ENCODE results near the gene GHRH. TPM values are rescaled to one million over a fixed set of nuclear protein-coding genes. Genes with fewer than 3 reads are reported as not detected.

Gene GHRH
- total RNA-seq, 1 experiment from 2014 or later: not detected

DNA sequence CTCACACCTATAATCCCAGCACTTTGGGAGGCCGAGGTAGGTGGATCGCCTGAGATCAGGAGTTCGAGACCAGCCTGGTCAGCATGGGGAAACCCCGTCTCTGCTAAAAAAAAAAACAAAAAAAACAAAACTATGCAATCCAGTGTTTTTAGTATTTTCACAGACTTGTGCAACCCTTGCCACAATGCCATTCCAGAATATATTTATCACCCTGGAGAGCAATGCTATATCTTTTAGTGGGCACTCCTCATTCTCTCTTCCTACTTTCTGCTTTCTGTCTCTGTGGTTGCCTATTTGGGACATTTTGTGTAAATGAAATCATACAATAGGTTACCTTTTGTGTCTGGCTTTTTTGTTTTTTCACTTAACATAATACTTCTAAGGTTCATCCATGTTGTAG, 43.2 kb downstream of the GHRH start:
- in situ Hi-C loops (cut with HindIII; ENCODE audit: low pct_unique_long_range_greater_than_20kb, low sequenced_read_pairs) (no loop called here), intact Hi-C loops (cut with micrococcal nuclease; ENCODE audit: unreplicated experiment) (no loop called here)
- no peaks in the 10 kb centered on the region for H3K9me3 ChIP-seq (ENCODE audit: control insufficient read depth, insufficient read depth, low read depth, low read length)
- H3K36me3 ChIP-seq (ENCODE audit: control insufficient read depth, insufficient read depth, low read length): peaks cover 23% of the 10 kb centered on the region; the same call in 1 of the 2 replicates
- no peak for ATAC-seq
- DNase-seq (ENCODE audit: low read depth, low spot score): no peak
- BruUV-seq (replicated peaks): no TSS peak
- ChIA-PET CTCF (no interaction called here), POLR2A (no interaction called here)
- no peaks in the 10 kb centered on the region for H3K4me1 ChIP-seq (ENCODE audit: control insufficient read depth, insufficient read depth, low read length)
- TF ChIP-seq, protein P1, sequence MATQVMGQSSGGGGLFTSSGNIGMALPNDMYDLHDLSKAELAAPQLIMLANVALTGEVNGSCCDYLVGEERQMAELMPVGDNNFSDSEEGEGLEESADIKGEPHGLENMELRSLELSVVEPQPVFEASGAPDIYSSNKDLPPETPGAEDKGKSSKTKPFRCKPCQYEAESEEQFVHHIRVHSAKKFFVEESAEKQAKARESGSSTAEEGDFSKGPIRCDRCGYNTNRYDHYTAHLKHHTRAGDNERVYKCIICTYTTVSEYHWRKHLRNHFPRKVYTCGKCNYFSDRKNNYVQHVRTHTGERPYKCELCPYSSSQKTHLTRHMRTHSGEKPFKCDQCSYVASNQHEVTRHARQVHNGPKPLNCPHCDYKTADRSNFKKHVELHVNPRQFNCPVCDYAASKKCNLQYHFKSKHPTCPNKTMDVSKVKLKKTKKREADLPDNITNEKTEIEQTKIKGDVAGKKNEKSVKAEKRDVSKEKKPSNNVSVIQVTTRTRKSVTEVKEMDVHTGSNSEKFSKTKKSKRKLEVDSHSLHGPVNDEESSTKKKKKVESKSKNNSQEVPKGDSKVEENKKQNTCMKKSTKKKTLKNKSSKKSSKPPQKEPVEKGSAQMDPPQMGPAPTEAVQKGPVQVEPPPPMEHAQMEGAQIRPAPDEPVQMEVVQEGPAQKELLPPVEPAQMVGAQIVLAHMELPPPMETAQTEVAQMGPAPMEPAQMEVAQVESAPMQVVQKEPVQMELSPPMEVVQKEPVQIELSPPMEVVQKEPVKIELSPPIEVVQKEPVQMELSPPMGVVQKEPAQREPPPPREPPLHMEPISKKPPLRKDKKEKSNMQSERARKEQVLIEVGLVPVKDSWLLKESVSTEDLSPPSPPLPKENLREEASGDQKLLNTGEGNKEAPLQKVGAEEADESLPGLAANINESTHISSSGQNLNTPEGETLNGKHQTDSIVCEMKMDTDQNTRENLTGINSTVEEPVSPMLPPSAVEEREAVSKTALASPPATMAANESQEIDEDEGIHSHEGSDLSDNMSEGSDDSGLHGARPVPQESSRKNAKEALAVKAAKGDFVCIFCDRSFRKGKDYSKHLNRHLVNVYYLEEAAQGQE (IDR thresholded peaks at IDR 0.05; ENCODE audit: insufficient read depth in 1 of 2, low read depth in 2 of 2, low read length in 1 of 2): no peak
- TF ChIP-seq POLR2AphosphoS5 (IDR thresholded peaks at IDR 0.05; ENCODE audit: low read depth, low read length): no peak
- TF ChIP-seq TCF7L2 (IDR thresholded peaks at IDR 0.05; ENCODE audit: low read depth, low read length): no peak
- TF ChIP-seq, protein P2, sequence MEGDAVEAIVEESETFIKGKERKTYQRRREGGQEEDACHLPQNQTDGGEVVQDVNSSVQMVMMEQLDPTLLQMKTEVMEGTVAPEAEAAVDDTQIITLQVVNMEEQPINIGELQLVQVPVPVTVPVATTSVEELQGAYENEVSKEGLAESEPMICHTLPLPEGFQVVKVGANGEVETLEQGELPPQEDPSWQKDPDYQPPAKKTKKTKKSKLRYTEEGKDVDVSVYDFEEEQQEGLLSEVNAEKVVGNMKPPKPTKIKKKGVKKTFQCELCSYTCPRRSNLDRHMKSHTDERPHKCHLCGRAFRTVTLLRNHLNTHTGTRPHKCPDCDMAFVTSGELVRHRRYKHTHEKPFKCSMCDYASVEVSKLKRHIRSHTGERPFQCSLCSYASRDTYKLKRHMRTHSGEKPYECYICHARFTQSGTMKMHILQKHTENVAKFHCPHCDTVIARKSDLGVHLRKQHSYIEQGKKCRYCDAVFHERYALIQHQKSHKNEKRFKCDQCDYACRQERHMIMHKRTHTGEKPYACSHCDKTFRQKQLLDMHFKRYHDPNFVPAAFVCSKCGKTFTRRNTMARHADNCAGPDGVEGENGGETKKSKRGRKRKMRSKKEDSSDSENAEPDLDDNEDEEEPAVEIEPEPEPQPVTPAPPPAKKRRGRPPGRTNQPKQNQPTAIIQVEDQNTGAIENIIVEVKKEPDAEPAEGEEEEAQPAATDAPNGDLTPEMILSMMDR (IDR thresholded peaks at IDR 0.05): no peak
- TF ChIP-seq SIN3A (IDR thresholded peaks at IDR 0.05; ENCODE audit: borderline replicate concordance, insufficient read depth, low read depth, low read length): no peak
- H3K27me3 ChIP-seq (ENCODE audit: control insufficient read depth, insufficient read depth, low read length): no peaks in the 10 kb centered on the region
- H3K4me3 ChIP-seq (ENCODE audit: low read depth in 2 of 2, low read length in 2 of 2): no peak overlapping the region
- no peak overlapping the region for H3K27ac ChIP-seq (ENCODE audit: low read length)

DNA sequence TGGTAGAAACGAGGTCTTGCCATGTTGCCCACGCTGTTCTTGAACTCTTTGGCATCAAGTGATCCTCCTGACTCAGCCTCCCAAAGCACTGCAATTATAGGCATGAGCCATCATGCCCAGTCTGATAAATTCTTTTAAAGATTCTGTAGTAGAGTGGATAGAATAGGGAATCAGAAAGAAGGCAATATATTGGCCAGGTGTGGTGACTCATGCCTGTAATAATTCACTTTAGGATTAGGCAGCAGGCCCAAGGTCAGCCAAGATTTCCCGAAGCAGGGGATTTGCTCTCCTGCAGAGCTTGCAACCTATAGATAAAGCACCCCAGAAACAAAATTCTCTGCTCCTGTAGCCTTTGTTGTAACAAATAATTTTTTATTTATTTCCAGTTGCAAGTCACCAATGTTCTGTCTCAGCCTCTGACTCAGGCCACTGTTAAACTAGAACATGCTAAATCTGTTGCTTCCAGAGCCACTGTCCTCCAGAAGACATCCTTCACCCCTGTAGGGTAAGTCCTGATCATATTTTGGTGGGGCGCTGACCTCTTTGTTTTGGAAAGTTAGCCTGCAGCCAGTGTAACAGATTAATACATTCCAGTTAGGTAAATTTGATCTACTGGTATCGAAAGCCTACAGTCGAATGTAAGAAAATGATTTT, 51.8 kb downstream of the GHRH start:
- POLR2A ChIA-PET: no interaction called here
- no peak overlapping the region for H3K27ac ChIP-seq (ENCODE audit: low read length)
- TF ChIP-seq, protein P1 (IDR thresholded peaks at IDR 0.05; ENCODE audit: insufficient read depth in 1 of 2, low read depth in 2 of 2, low read length in 1 of 2): no peak
- TF ChIP-seq, protein P2 (IDR thresholded peaks at IDR 0.05): no peak
- no peak for TF ChIP-seq SIN3A (IDR thresholded peaks at IDR 0.05; ENCODE audit: borderline replicate concordance, insufficient read depth, low read depth, low read length)
- TF ChIP-seq TCF7L2 (IDR thresholded peaks at IDR 0.05; ENCODE audit: low read depth, low read length): no peak
- TF ChIP-seq POLR2AphosphoS5 (IDR thresholded peaks at IDR 0.05; ENCODE audit: low read depth, low read length): no peak
- intact Hi-C loops (cut with micrococcal nuclease; ENCODE audit: unreplicated experiment): no loop called here
- peaks cover 36% of the 10 kb centered on the region for H3K36me3 ChIP-seq (ENCODE audit: control insufficient read depth, insufficient read depth, low read length)
- DNase-seq (ENCODE audit: low read depth, low spot score) (no peak), ATAC-seq (no peak)
- no peak overlapping the region for H3K4me3 ChIP-seq (ENCODE audit: low read depth in 2 of 2, low read length in 2 of 2)
- no peaks in the 10 kb centered on the region for H3K27me3 ChIP-seq (ENCODE audit: control insufficient read depth, insufficient read depth, low read length)
- CTCF ChIA-PET: interaction anchor here (0.7 kb wide), 3 partner anchors 14 to 72 kb away, joined by 3 to 5 read pairs (median 5); no protein-coding TSS in a partner anchor
- H3K4me1 ChIP-seq (ENCODE audit: control insufficient read depth, insufficient read depth, low read length): no peaks in the 10 kb centered on the region
- H3K9me3 ChIP-seq (ENCODE audit: control insufficient read depth, insufficient read depth, low read depth, low read length): no peaks in the 10 kb centered on the region
- BruUV-seq (replicated peaks): no TSS peak
- in situ Hi-C loops (cut with HindIII; ENCODE audit: low pct_unique_long_range_greater_than_20kb, low sequenced_read_pairs): no loop called here
